ENCODE measurements around the gene PPA1.

DNA sequence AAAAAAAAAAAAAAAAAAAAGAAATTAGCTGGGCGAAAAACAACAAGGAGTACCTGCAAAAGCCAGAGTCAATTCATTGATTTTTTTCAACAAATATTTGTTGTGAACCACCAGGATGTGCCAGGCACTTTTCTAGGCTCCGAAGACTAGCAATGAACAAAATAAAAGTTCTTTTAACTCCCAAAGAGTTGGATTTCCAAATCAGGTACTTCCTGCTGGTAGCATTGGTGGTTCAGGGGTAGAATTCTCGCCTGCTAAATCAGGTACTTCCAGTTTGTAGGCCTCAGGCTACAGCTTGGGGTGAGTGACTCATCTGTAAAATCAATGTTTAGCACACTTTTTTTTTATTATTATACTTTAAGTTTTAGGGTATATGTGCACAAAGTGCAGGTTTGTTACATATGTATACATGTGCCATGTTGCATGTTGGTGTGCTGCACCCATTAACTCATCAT is 10.9 kb downstream of the PPA1 start:
- TF ChIP-seq EZH2phosphoT487 (IDR thresholded peaks at IDR 0.05; ENCODE audit: insufficient read depth, low read depth) = no peak
- no peak for TF ChIP-seq EZH2 (IDR thresholded peaks at IDR 0.05; ENCODE audit: insufficient read depth, poor library complexity, severe bottlenecking)

All from GM23248 (cell line).